H1 (cell line): ENCODE results near the gene RAMP3. TPM values are rescaled to one million over a fixed set of nuclear protein-coding genes. Genes with fewer than 3 reads are reported as not detected.

Experiments used
- CTCF ChIA-PET: fragments of 300-600 bp; sonication (Branson Sonifier 250); formaldehyde crosslinking; loops from one replicate; lab custom pipeline; 2021; ENCODE audit not compliant: partially characterized antibody; lab: Charles Lee
- POLR2A ChIA-PET: fragments of 300-600 bp; sonication (Branson Sonifier 250); formaldehyde crosslinking; loops from one replicate; lab custom pipeline; 2021; ENCODE audit warnings: inconsistent platforms; ENCODE audit not compliant: partially characterized antibody; lab: Charles Lee
- DNase-seq, 2 experiments: peaks; one replicate each; pipeline versions ENCODE4 v3.0.0 to v3.0.0-alpha.2; 2010 to 2022; ENCODE audit warnings: low spot score in 2 of 2, low read depth in 1 of 2, mixed read lengths in 1 of 2
- FAIRE-seq: peaks from 2 replicates; lab custom pipeline; 2011; peaks lifted over from hg19 to GRCh38; lab: Jason Lieb, UNC
- H2AFZ ChIP-seq: 2 replicates; pipeline ENCODE4 v1.8.1; 2012; ENCODE audit warnings: low read length, inconsistent platforms
- H2AK5ac ChIP-seq: 2 replicates; pipeline ENCODE4 v1.6.1; 2013; ENCODE audit warnings: low read depth, low read length
- H2BK120ac ChIP-seq: replicated peaks from 2 replicates; pipeline ENCODE3; 2013; ENCODE audit warnings: low read depth, low read length, inconsistent platforms
- H2BK12ac ChIP-seq: 2 replicates; pipeline ENCODE4 v1.6.1; 2013; ENCODE audit warnings: low read depth, low read length
- H2BK15ac ChIP-seq: 2 replicates; pipeline ENCODE4 v1.6.1; 2013; ENCODE audit warnings: low read length
- H2BK20ac ChIP-seq: 2 replicates; pipeline ENCODE4 v1.6.1; 2013; ENCODE audit warnings: low read length
- H2BK5ac ChIP-seq: 2 replicates; pipeline ENCODE4 v1.6.1; 2013; ENCODE audit warnings: low read depth, low read length
- H3K14ac ChIP-seq: 2 replicates; pipeline ENCODE4 v1.6.1; 2013; ENCODE audit warnings: inconsistent platforms; ENCODE audit not compliant: insufficient read length
- H3K18ac ChIP-seq: 2 replicates; pipeline ENCODE4 v1.6.1; 2013; ENCODE audit warnings: low read length; ENCODE audit errors: extremely low read depth
- H3K23ac ChIP-seq: 2 replicates; pipeline ENCODE4 v1.6.1; 2013; ENCODE audit warnings: inconsistent platforms; ENCODE audit not compliant: insufficient read length
- H3K23me2 ChIP-seq: 2 replicates; pipeline ENCODE4 v1.6.1; 2013; ENCODE audit warnings: low read depth, low read length
- H3K27ac ChIP-seq: 2 replicates; pipeline ENCODE4 v1.6.1; 2011; ENCODE audit warnings: low read depth, low read length, inconsistent platforms
- H3K27me3 ChIP-seq, 4 experiments: replicated peaks in 1 of 4; 1 replicate in 1 of 4; 2 replicates in 3 of 4; pipeline versions ENCODE4 v1.6.1 to v1.8.1; 2011 to 2013; ENCODE audit warnings: low read length in 3 of 4, mild to moderate bottlenecking in 3 of 4, inconsistent platforms in 2 of 4, mixed read lengths in 2 of 4, moderate library complexity in 1 of 4; ENCODE audit not compliant: control insufficient read depth in 3 of 4, insufficient read depth in 3 of 4; ENCODE audit errors: extremely low read depth in 1 of 4
- H3K36me3 ChIP-seq, 4 experiments: 2 replicates each; pipeline versions ENCODE4 v1.6.1 to v1.8.1; 2011 to 2013; ENCODE audit warnings: mild to moderate bottlenecking in 4 of 4, low read length in 3 of 4, moderate library complexity in 2 of 4, control low read depth in 1 of 4, inconsistent platforms in 1 of 4; ENCODE audit not compliant: insufficient read depth in 4 of 4, control insufficient read depth in 2 of 4
- H3K4ac ChIP-seq: replicated peaks from 2 replicates; pipeline ENCODE3; 2013; ENCODE audit warnings: low read length, low read depth, mixed read lengths, inconsistent platforms; ENCODE audit not compliant: insufficient read length
- H3K4me1 ChIP-seq, 4 experiments: replicated peaks in 1 of 4; 1 replicate in 1 of 4; 2 replicates in 3 of 4; pipeline versions ENCODE4 v1.6.1 to v1.8.1; 2011 to 2013; ENCODE audit warnings: low read length in 3 of 4, inconsistent platforms in 2 of 4, mixed read lengths in 1 of 4; ENCODE audit not compliant: insufficient read depth in 4 of 4, control insufficient read depth in 3 of 4
- H3K4me2 ChIP-seq, 2 experiments: 2 replicates each; pipeline versions ENCODE4 v1.6.1 to v1.8.1; 2011 to 2013; ENCODE audit warnings: low read depth in 2 of 2, low read length in 2 of 2, control low read depth in 1 of 2, inconsistent platforms in 1 of 2, mild to moderate bottlenecking in 1 of 2; ENCODE audit not compliant: insufficient read depth in 1 of 2
- H3K4me3 ChIP-seq, 4 experiments: fragments of 200-600, 300-600 bp in 1 of 4; sonication (generic), shearing (Covaris generic), sonication (Bioruptor Twin) in 1 of 4; 2 replicates each; pipeline versions ENCODE4 v1.5.1 to v1.8.1; 2011 to 2016; ENCODE audit warnings: low read length in 4 of 4, low read depth in 3 of 4, control low read depth in 2 of 4, inconsistent platforms in 2 of 4, mild to moderate bottlenecking in 2 of 4, mixed read lengths in 1 of 4, moderate library complexity in 1 of 4; ENCODE audit not compliant: insufficient read depth in 2 of 4; ENCODE audit errors: extremely low read depth in 1 of 4
- H3K56ac ChIP-seq: replicated peaks from 2 replicates; pipeline ENCODE3; 2013; ENCODE audit warnings: low read depth, mild to moderate bottlenecking, mixed read lengths, low read length, inconsistent platforms; ENCODE audit not compliant: insufficient read length
- H3K79me1 ChIP-seq: 2 replicates; pipeline ENCODE4 v1.6.1; 2013; ENCODE audit warnings: low read depth, low read length, control low read depth
- H3K79me2 ChIP-seq, 2 experiments: 2 replicates each; pipeline versions ENCODE4 v1.6.1 to v1.8.1; 2012 to 2013; ENCODE audit warnings: low read length in 2 of 2, mild to moderate bottlenecking in 2 of 2, inconsistent platforms in 1 of 2; ENCODE audit not compliant: insufficient read depth in 2 of 2, control insufficient read depth in 1 of 2
- H3K9ac ChIP-seq, 4 experiments: replicated peaks in 1 of 4; 1 replicate in 1 of 4; 2 replicates in 3 of 4; pipeline versions ENCODE4 v1.6.1 to v1.8.1; 2011 to 2013; ENCODE audit warnings: low read depth in 3 of 4, low read length in 3 of 4, control low read depth in 2 of 4, mild to moderate bottlenecking in 2 of 4, moderate library complexity in 2 of 4, inconsistent platforms in 1 of 4; ENCODE audit errors: extremely low read depth in 1 of 4
- H3K9me3 ChIP-seq, 2 experiments: 2 replicates each; pipeline versions ENCODE4 v1.6.1 to v1.8.1; 2012 to 2013; ENCODE audit warnings: mild to moderate bottlenecking in 2 of 2, moderate library complexity in 2 of 2, control low read depth in 1 of 2, inconsistent platforms in 1 of 2, low read depth in 1 of 2, low read length in 1 of 2, mixed read lengths in 1 of 2; ENCODE audit not compliant: insufficient read depth in 2 of 2
- H4K20me1 ChIP-seq, 2 experiments: replicated peaks in 1 of 2; 2 replicates each; pipeline versions ENCODE3 to v1.8.1; 2011 to 2013; ENCODE audit warnings: inconsistent platforms in 2 of 2, low read length in 2 of 2, mild to moderate bottlenecking in 1 of 2; ENCODE audit not compliant: insufficient read depth in 2 of 2, control insufficient read depth in 1 of 2
- H4K5ac ChIP-seq: 2 replicates; pipeline ENCODE4 v1.6.1; 2013; ENCODE audit warnings: low read length, low read depth, mixed read lengths, inconsistent platforms; ENCODE audit not compliant: insufficient read length
- H4K8ac ChIP-seq: 2 replicates; pipeline ENCODE4 v1.8.0; 2013; ENCODE audit warnings: mild to moderate bottlenecking, moderate library complexity, low read length, inconsistent platforms; ENCODE audit not compliant: insufficient read depth; ENCODE audit errors: extremely low read depth
- H4K91ac ChIP-seq: replicated peaks from 2 replicates; pipeline ENCODE3; 2013; ENCODE audit warnings: low read length, mixed read lengths, inconsistent platforms; ENCODE audit not compliant: insufficient read length
- ASH2L ChIP-seq: fragments of 200-600, 300-600 bp; sonication (generic); IDR thresholded peaks from one replicate; pipeline ENCODE4 v1.7.1; 2017; ENCODE audit warnings: low read length
- CBX5 ChIP-seq: fragments of 300-800, 300-1000 bp; sonication (generic); IDR thresholded peaks from 2 replicates; pipeline ENCODE4 v1.7.1; 2016; ENCODE audit warnings: antibody characterized with exemption, low read length, low read depth
- HDAC6 ChIP-seq: IDR thresholded peaks from one replicate; pipeline ENCODE4 v1.7.1; 2012; ENCODE audit warnings: low read depth, mild to moderate bottlenecking, inconsistent platforms, low read length, moderate library complexity
- KDM1A ChIP-seq: fragments of 200-600, 300-600 bp; sonication (generic); IDR thresholded peaks from 2 replicates; pipeline ENCODE4 v1.7.1; 2016; ENCODE audit warnings: mild to moderate bottlenecking, low read length, borderline replicate concordance
- MAFK ChIP-seq: IDR thresholded peaks from 2 replicates; pipeline ENCODE4 v1.6.1; 2012; ENCODE audit warnings: low read depth, mild to moderate bottlenecking, improper control_type of control experiment, low read length
- RAD21 ChIP-seq, 2 experiments: IDR thresholded peaks in 1 of 2; conservative IDR thresholded peaks in 1 of 2; 2 replicates each; pipeline ENCODE4 v1.6.1; 2011; ENCODE audit warnings: low read depth in 2 of 2, low read length in 2 of 2, improper control_type of control experiment in 1 of 2, inconsistent platforms in 1 of 2, mild to moderate bottlenecking in 1 of 2, moderate library complexity in 1 of 2
- RFX5 ChIP-seq: IDR thresholded peaks from 2 replicates; pipeline ENCODE4 v1.6.1; 2011; ENCODE audit warnings: low read depth, low read length, improper control_type of control experiment, borderline replicate concordance
- RXRA ChIP-seq: IDR thresholded peaks from 2 replicates; pipeline ENCODE4 v1.6.1; 2011; ENCODE audit warnings: low read depth, mild to moderate bottlenecking, low read length, moderate library complexity; ENCODE audit not compliant: insufficient read depth
- SAP30 ChIP-seq: fragments of 300-600 bp; sonication (generic); IDR thresholded peaks from 2 replicates; pipeline ENCODE4 v1.7.1; 2012; ENCODE audit warnings: low read length, moderate library complexity, mild to moderate bottlenecking, inconsistent platforms; ENCODE audit not compliant: insufficient read depth, insufficient replicate concordance
- TAF1 ChIP-seq: IDR thresholded peaks from 2 replicates; pipeline ENCODE4 v1.6.1; 2011; ENCODE audit warnings: mild to moderate bottlenecking, low read depth, low read length
- WGBS, 2 experiments: shearing (Covaris generic) in 1 of 2; methylation state at CpG; one replicate each; pipeline versions ENCODE4 v1.1.6 to v1.1.7; 2013 to 2015; ENCODE audit warnings: low lambda C conversion rate in 2 of 2, mixed read lengths in 2 of 2, inconsistent platforms in 1 of 2, low coverage in 1 of 2, missing lambda C conversion rate in 1 of 2; ENCODE audit not compliant: insufficient replicate concordance in 2 of 2, insufficient coverage in 1 of 2, insufficient read length in 1 of 2; ENCODE audit errors: extremely low coverage in 1 of 2, missing lambda C conversion rate in 1 of 2; 5-methylcytosine and 5-hydroxymethylcytosine counted together
- polyA plus RNA-seq, 7 experiments: library from polyadenylated mRNA; depleted of rRNA in 3 of 7; stranded (reverse) in 5 of 7; unstranded in 2 of 7; fragments of >200 nt in 5 of 7; fragments of 200-250 nt in 2 of 7; gene quantifications; 1 replicate in 5 of 7; 2 replicates in 1 of 7; 4 replicates in 1 of 7; pipeline versions ENCODE4 v1.2.1 to v1.2.3, GENCODE V29; 2011 to 2013; ENCODE audit warnings: missing spikeins in 2 of 7, mixed read lengths in 2 of 7
- total RNA-seq: library from RNA; stranded (reverse); fragmentation: NEBNext Ultra II Directional; extraction: Animal tissue kit (Norgen Biotek cat#: 25700); gene quantifications from 2 replicates; pipeline ENCODE4 v1.2.1, GENCODE V29; 2021
- TF ChIP-seq, protein P1 (sequence below): IDR thresholded peaks from 2 replicates; pipeline ENCODE4 v1.6.1; 2011; ENCODE audit warnings: low read depth, mild to moderate bottlenecking, low read length; ENCODE audit not compliant: insufficient read depth

RAMP3 gene
- total and polyA plus RNA-seq, 2 of the 8 experiments (the other 6 are each of a cell fraction or from before 2014, with no cell fraction given), result 0.88 to 0.98 TPM

DNA sequence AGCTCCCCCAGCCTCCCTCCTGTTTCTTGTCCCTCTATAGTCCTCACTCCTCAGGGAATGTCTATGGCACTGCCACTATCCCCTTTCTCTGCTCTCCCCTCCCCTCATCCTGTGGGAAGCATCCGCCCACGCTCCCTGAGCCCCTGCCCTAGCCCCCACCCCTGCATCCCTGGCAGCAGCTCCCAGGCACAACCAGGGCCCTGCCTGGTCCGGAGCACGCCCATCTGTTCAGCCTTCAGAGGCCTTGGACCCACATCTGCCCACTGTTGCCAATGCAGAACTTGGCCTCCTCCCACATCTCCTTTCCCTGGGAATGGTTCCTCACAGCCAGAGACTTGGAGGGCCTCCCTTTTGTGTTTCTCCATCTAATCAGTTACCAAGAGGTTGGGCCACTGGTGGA lies 25.7 kb upstream of the RAMP3 start:
- H3K23ac ChIP-seq, result no peak overlapping the region
- H4K20me1 ChIP-seq, result no peaks in the 10 kb centered on the region
- no peak overlapping the region for H3K9ac ChIP-seq
- no peaks in the 10 kb centered on the region for H3K23me2 ChIP-seq
- H3K4me2 ChIP-seq, result no peak overlapping the region
- TF ChIP-seq, protein P1, sequence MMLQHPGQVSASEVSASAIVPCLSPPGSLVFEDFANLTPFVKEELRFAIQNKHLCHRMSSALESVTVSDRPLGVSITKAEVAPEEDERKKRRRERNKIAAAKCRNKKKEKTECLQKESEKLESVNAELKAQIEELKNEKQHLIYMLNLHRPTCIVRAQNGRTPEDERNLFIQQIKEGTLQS, result no peak
- TF ChIP-seq CBX5, result no peak
- TF ChIP-seq RXRA, result no peak
- no peak for TF ChIP-seq SAP30
- TF ChIP-seq MAFK, result no peak
- TF ChIP-seq HDAC6, result no peak
- no peak for TF ChIP-seq ASH2L
- TF ChIP-seq TAF1, result no peak
- TF ChIP-seq KDM1A, result no peak
- no peak for TF ChIP-seq RAD21 (IDR thresholded peaks at IDR 0.05 in 1 of 2, conservative IDR thresholded peaks at IDR 0.05 in 1 of 2; ENCODE audit: low read depth in 2 of 2, low read length in 2 of 2)
- TF ChIP-seq RFX5, result no peak
- no peaks in the 10 kb centered on the region for H3K79me1 ChIP-seq
- H2BK12ac ChIP-seq, result no peak overlapping the region
- H3K4me1 ChIP-seq, result no peaks in the 10 kb centered on the region
- no peak overlapping the region for H2AK5ac ChIP-seq
- no peaks in the 10 kb centered on the region for H3K36me3 ChIP-seq
- H2BK20ac ChIP-seq, result no peak overlapping the region
- H3K79me2 ChIP-seq, result no peaks in the 10 kb centered on the region
- H4K8ac ChIP-seq, result no peak overlapping the region
- ChIA-PET CTCF (interaction anchor here (0.6 to 0.7 kb wide), 2 partner anchors 9 to 684 kb away, joined by 3 to 4 read pairs; no protein-coding TSS in a partner anchor), POLR2A (interaction anchor here (1.6 kb wide), 1 partner anchor 27 kb away, joined by 7 read pairs; no protein-coding TSS in a partner anchor)
- no peaks in the 10 kb centered on the region for H3K27me3 ChIP-seq
- H3K4ac ChIP-seq, result no peak overlapping the region
- H3K18ac ChIP-seq, result no peak overlapping the region
- no peak overlapping the region for H4K91ac ChIP-seq
- H3K14ac ChIP-seq, result no peak overlapping the region
- H2AFZ ChIP-seq, result no peak overlapping the region
- H3K27ac ChIP-seq, result no peak overlapping the region
- H2BK15ac ChIP-seq, result no peak overlapping the region
- WGBS, 2 experiments, result 83% methylated on average over 4 of the region's 4 CpGs; no CpG with 5 or more reads in 1 of the 2 experiments
- no peaks in the 10 kb centered on the region for H3K9me3 ChIP-seq
- H3K56ac ChIP-seq, result no peak overlapping the region
- no peak overlapping the region for H2BK5ac ChIP-seq
- H4K5ac ChIP-seq, result no peak overlapping the region
- H3K4me3 ChIP-seq, result no peak overlapping the region
- DNase-seq, result no peak
- no peak overlapping the region for H2BK120ac ChIP-seq
- no peak for FAIRE-seq
